Right ventricle myocardium inferior (tissue), 1 donor: ENCODE measurements around the gene PPT2. TPM values are rescaled to one million over a fixed set of nuclear protein-coding genes. Genes with fewer than 3 reads are reported as not detected.
"Not testable (repeated sequence)": the region's sequence is repeated elsewhere in the genome, so short reads cannot be mapped to it uniquely, and the experiment has no call there.

Experiments used
- ATAC-seq: fragments of 200-7000 bp; cut with Tn5 transposase; one replicate; pipeline ENCODE4 v1.9.1; 2020; ENCODE audit warnings: mild to moderate bottlenecking, moderate library complexity
- DNase-seq: peaks from one replicate; pipeline ENCODE4 v3.0.0; 2021; ENCODE audit errors: missing footprints
- intact Hi-C: fragments of 100-400 bp; cut with DNase I; formaldehyde crosslinking; loops from one replicate; pipeline ENCODE4 v1.11.0; 2022
- total RNA-seq: library from RNA; stranded (reverse); fragmentation: NEBNext Ultra II Directional; extraction: Animal tissue kit (Norgen Biotek cat#: 25700); gene quantifications from one replicate; pipeline ENCODE4 v1.2.1, GENCODE V29; 2021
- donor health status: DM: no; HTN: yes; CAD: no; lungs with severe emphysema.

PPT2 gene
- total RNA-seq, 1 donor from 2014 or later = 22.8 TPM

DNA sequence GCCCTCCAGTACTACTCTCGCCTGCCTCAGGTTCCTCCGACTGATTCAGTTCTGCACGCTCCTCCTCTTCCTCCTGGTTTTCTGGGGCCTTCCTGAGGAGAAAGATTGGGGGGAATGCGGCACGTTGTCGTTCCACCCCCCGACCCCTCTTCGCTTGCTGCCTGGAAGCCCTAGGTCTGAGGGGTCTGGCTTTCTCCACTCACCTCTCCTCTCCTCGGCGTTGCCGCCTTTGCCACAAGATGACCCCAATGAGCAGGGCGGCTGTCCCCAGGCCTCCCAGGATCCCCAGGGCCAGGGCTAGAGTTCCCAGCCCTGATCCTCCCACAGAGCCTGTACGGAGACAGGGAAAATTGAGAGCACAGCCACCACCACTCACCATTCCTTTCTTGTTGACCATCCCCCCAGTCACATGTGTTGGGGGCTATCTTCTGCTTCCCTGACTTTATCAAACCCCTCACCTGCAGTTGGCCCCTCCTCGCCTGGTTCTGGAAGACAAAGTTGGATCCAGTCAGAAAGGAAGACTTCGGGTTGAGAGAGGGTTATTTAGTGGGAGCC is 27.3 kb downstream of the PPT2 start:
- no peak for ATAC-seq
- DNase-seq = no peak
- intact Hi-C loops = no loop called here

DNA sequence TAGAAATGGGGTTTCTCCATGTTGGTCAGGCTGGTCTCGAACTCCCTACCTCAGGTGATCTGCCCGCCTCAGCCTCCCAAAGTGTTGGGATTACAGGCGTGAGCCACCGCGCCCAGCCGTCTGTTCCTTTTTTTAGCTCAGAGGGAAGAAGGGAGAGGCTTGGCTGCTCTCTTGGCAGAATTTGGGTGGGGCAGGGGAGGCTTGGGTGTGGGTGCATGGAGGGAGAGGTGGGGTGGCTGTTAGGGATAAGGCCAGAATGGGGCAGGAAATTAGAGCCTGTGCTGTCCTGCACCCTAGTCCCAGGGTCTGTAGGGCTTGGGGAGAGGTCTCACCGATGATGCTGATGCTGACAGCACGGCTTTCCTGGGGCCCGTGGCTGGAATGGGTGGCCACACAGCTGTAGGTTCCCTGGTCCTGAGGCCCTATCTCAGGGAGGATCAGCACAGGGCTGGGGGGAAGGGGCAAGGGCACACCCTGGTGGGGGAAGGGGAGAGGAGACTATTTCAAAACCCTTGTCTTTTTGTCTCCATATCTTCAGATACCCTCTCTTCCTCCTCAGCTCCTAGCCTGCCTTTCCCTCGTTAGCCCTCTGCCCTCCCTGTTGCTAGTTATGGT is 28.1 kb downstream of the PPT2 start:
- intact Hi-C loops = no loop called here
- no peak for ATAC-seq

DNA sequence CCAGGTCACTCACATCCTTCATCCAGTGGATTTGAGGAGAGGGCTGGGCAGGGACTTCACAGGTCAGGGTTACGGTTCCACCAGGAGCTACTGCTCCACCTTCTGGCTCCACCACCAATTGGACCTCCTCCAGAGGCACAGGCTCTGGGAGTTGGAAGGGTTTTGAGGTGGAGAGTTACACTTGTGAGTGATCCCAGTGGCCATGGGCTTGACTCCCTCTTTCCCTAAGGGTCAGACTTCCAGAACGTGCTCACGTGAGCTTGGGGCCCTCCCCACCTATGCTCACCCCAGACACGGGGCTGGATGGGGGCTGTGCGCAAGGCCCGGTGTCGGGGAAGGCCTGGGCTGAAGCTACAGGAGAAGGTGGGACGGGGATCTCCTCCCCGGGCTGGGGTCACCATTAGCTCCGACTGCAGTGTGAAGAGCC is 28.6 kb downstream of the PPT2 start:
- no peak for ATAC-seq
- DNase-seq = no peak
- intact Hi-C loops = no loop called here

More for the DNA sequence above, 28.1 kb downstream of the PPT2 start:
- DNase-seq = no peak

DNA sequence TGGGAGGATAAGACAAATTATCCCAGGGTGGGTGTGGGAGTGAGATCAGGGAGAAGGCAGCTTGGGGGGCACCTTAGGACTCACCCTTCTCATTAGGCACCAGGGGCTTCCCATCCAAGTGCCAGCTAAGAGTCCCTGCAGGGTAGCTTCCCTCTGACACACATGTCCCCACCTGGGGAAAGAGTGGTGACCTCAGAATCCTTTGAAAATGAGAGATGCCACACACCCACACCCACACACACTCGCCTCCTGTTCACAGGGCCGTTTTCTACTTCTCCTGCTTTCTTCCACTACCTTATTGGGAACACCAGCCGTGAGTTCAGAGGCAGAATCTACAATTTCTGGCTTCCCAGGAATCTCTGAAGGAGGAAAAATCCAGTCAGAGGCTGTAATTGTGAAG is 29.1 kb downstream of the PPT2 start:
- DNase-seq (no peak), ATAC-seq (no peak)
- intact Hi-C loops = no loop called here

DNA sequence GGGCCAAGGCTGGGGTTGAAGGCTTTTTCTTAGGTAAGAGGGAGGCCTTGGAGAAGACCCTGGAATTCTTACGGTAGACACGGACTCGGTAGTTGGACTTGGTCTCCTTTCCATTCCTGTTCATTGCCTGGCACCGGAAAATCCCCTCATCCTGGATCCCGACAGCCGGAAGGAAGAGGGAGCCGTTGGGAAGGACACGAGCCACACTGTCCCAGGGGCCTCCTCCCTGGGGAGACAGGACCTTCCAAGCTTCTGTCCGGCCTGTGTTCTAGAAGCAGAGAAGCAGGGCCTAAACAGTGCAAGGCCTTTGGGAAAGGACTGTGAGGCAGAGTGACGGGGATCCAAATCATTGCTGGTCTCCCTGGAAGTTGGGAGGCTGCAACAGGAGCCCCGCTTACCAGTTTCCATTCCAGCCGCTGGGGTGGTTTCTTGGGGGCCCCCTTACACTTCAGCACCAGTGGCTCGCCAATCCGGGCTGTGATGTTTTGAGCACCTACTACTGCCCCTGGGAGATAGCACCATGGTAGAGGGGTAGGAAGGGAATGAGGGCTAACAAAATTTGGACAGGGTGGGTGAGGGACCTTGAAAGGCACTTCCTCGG is 29.6 kb downstream of the PPT2 start:
- intact Hi-C loops = no loop called here
- no peak for ATAC-seq
- no peak for DNase-seq

DNA sequence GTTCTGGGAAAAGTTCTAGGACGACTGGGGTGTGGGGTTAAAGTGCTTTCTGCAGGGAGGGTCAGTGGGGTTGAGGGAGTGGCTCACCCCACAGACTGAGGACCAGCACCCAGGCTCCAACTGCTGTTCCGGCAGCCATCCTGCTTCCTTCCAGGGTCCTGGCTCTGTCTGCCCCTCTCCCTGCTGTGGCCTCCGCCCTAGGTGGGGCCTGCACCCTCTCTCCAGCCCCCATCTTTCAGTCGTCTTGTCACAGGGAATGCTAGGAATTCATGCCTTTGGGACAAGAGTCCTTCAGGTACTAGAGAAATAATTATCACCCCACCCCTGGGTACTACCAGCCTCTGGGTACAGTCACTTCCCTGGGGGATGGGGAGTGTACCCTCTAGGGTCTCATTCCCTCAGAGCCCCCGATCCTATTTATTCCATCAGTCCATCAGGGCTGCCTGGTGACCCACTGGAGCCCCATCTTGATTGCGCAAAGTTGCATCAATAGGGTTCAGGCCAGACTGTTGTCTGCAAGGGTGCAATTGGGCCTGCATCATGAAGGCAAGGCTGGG is 30.2 kb downstream of the PPT2 start, which contains the start of gene AGER:
Gene AGER (minus strand): TSS at position 170 of the 557 bp plus-strand sequence. CDS start 31 bp downstream, at position 139.
- no peak for ATAC-seq
- intact Hi-C loops = no loop called here

DNA sequence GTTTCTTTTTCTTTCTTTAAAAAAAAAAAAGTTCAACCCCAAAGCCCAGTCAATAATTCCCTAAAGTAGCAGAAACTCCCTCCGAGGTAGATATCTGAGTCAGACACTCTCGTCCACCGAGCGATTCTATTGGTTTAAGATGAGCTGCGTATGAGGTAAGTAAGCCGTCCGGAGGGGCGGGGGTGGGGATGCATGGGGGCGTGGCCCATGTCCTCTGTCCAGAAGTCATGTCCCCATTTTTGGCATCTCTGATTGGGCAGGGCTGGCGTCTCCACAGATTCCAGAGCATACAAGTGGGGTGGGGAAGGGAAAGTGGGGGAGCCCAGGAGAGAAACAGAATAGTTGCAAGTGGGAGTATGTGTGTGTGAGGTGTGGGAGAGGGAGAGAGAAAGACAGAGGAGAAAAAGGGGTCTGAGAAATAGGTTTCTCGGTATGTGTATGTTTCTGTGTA is 31.8 kb downstream of the PPT2 start:
- peak; percentile 72 for ATAC-seq
- intact Hi-C loops = not testable (repeated sequence)
- peak; percentile 83 for DNase-seq

More for the DNA sequence above, 30.2 kb downstream of the PPT2 start, which contains the start of gene AGER:
- DNase-seq = no peak

DNA sequence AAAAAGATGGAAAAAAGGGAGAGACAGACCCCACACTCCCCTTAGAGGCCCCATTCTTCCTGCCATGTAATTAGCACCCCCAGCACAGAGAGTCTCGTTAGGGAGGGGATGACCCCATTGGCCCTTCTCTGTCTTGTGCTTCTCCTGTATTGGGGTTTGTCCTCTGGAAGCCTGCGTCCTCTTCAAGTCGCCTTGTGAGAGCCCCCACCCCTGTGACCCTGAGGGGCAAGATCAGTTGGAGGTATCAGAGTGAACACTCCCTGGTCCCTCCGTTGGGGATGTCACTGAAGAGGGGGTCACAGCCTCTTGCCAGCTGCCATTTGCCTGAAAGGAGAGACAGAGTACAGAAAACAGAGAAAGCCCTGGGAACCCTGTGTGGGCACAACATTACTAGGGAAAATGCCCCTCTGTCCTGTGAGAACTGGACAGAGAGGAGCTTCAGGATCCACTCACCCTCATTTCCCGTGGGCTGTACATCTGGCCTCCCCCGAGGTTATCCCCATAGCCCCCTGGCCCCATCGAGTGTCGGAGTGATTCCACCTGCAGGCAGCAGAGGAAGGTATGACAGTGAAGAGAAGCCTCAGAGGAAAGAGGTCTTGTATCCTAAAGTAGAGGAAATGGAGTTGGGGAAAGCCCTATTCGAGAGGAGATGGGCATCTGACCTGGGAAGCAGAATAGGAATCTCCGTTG is 32.4 kb downstream of the PPT2 start:
- DNase-seq, ATAC-seq, intact Hi-C loops: not testable (repeated sequence)

DNA sequence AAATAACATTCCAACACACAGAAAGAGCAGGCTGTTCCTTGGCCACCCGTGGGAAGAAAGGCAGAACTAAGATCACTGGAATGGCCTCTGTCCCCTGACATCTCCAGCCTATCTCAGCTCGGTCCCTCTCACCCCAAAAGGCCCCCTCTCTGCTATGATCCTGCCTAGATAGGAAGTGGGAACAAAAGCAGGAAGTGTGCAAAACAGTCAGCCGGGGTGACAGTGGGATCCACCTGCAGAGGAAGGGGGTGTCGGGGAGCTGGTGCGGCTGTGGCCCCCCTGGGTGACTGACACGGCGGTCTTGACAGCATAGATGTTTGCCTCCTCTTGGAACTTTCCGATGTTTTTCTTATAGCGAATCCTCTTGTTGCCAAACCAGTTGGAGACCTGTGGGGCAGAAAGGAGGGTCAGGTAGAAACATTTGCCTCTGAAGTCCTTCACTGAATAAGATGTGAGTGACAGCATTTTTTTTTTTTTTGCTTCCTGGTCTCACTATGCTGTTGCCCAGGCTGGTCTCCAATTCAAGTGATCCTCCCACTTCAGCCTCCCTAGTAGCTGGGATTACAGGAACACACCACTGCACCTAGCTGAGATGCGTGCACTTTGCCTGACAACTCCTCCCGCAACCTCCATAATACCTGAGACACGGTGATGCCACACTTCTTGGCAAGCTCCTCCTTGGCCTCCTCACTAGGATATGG is 33.2 kb downstream of the PPT2 start:
- ATAC-seq = no peak
- intact Hi-C loops = no loop called here
- no peak for DNase-seq

DNA sequence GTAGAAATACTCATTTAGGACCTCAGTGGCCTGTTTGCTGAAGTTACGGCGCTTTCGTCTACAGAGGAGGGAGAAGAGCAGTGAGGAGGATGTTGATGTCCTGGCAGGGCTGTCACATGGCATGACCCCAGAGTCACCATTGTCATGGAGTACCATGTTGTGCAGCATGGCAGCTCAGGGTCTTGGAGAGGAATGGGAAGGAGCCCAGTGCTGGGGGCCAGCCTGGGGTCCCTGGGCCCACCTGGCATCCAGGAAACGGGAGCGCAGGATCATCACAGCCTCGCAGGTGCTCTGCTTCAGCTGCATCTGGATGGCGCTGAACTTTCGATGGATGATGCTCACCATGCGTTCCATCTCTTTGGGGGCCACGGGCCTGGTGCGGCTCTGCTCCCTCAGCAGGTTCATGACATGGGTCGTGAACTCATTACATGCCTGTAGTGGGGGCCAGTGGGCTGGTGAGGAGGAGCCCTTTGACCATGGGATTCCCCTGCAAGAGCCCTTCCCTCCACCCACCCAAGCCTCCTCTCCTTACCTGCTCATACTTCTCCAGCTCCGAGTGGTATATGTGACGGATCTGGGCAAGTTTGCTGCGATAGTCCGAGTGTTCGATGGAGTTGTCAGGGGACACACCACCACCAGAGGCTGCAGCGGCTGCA is 33.9 kb downstream of the PPT2 start:
- DNase-seq, ATAC-seq, intact Hi-C loops: not testable (repeated sequence)

DNA sequence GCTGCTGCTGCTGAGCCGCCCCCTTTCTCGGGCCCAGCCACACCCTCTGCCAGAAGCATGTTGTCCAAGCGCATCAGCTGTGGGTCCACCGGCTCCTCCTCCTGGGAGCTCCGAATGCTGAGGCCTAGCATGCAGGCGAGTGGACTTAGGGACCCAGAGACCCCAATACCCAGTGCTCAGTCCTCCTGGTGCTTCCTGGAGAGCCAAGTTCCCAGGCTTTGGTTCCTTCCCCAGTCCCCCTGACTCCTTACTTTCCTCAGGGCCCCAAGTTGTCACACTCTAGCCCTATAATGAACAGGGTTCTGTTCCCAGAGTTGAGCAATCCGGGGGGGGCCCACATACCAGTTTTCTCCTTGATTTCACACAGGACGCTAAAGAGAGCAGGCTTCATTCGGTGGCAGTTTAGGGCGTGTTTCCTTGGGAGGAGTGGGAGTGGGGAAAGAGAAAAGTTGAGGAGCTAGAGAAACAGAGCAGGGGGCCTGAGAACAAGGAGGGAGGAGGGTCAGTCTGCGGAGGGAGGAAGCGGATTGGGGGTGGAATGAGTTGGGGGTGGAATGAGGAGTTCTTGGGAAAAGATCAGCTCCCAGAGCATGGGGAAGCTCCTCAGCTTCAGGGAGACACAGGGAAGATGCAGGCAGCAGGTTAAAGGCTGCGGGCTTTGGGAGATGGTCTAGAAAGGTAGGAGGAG is 34.6 kb downstream of the PPT2 start:
- intact Hi-C loops = no loop called here
- no peak for DNase-seq
- no peak for ATAC-seq

DNA sequence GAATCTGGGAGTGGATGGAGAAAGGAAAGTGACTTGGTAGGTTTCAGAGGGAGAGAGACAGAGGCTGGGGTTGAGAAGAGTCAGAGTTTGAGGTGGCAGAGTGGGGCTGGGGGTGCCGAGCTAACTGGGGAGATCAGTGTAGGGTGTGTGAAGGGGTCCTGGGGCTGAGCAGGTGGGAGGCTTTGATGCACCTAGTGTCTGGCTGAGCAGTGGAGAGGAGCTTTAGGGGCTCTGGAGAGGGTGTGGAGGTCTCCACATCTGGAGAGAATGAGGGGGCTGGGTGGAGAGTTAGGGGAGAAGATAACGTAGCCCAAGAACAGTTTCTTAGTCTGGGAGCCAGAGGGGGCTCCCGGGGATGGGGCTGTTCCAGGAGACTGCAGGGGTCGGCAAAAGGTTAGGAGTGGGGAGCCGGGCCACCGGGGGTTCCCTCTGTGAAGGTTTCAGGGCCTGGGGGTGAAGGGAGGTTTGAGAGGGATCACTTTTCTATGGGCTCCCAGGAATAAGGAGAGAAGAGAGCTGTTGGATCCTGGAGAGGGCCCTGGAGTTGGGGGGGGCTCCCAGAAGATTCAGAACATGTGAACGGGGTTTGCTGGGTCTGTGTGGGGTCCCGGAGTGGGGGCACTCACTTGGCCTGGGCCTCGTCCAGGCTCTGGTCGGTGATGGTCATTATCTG is 35.3 kb downstream of the PPT2 start:
- ATAC-seq = no peak
- intact Hi-C loops = no loop called here

DNA sequence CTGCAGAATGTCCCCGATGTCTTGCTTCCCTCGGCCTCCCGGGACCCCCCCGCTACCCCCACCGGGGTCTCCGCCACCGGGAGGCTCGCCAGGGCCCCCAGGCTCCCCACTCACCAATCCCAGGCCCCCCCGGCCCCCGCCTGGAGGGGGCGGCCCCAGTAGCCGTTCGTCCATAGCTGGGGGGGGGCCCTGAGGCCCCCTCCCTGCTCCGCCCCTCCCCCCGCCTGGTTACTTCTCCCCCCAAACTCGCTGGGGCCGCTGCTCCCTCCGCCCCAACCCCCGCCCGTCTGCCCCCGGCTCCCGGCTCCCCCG is 35.8 kb downstream of the PPT2 start:
- DNase-seq (no peak), ATAC-seq (no peak)
- intact Hi-C loops = loop anchor here (10.0 kb wide), 1 partner anchor 1015 kb away; the partner anchor contains the start of genes HSD17B8, RING1, RXRB and SLC39A7

More for the DNA sequence above, 35.3 kb downstream of the PPT2 start:
- DNase-seq = no peak

DNA sequence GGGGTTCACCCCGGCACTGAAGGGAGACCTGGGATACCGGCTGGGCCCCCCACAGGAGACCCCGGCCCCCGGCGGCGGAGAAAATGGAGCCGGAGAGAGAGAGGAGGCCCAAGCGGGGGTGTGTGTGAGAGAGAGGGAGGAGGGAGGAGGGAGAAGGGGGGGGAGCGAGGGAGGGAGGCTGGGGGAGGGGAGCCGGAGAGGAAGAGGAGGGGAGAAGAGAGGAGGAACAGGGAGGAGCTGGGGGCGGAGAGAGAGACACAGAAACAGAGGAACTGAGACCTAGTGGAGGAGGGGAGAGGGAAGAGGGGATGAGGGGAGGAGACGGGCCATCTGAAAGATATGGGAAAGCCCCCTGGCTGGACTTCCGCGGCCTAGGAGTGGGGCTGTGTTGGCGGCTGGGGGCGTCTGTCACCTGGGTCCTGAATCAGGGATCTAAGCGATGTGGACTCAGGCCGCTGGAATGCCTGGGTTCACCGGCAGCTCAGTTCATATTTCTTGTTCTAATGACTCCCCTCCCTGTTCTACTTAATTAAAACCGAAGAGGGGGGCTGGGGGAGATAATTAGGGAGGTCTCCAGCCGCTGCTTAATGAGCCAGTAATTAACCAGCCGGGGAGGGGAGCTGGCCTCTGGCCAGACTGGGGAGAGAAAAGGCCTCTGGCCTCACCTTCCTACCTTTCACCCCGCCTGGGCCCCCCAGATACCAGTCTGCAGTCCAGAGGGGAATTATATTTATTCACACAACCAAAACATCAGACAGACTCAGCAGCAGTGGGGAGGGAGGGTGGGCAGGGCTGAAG is 36.3 kb downstream of the PPT2 start, which contains the start of gene PBX2:
Gene PBX2 (minus strand): TSS at position 149 of the 798 bp plus-strand sequence. CDS start 287 bp downstream, outside the sequence.
- intact Hi-C loops = loop anchor here (10.0 kb wide), 1 partner anchor 1015 kb away; the partner anchor contains the start of genes HSD17B8, RING1, RXRB and SLC39A7
- DNase-seq (peak; percentile 93), ATAC-seq (peak; percentile 84)

DNA sequence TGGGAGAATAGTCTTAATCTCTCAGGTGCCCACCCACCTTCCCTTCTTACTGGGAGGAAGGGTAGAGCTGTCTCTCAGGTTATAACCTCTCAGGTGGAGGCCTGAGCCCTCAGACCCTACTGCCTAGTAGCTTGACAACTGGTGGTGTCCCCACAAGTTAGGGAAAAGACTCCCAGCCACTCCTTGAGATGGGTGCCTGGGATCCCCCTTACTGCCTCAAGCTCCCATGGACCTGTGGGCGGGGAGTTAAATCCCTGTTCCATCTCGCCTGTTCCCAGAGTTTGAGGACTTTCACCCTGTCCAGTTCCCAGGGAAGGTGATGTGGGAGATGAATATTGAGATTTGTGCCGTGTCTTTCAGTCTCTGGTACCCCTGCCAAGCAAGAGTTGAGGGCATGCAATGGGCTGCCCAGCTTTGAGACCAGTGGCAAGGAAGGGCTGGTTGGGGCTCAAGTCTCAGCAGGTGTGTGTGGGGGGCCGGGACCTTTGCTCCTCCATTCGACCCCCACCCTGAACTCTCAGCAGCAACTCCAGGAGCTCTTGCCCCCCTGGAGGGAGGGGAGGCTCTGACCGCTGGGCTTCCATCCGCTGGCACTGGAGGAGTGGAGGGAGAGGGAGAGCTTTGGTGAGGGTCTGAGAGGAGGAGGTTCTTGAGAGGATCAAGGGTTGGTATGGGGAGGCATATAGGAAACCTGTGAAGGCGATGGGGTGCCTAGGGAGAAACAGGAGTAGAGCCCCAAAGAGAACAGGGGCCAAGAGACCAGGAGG is 37.2 kb downstream of the PPT2 start:
- DNase-seq (no peak), ATAC-seq (no peak)
- intact Hi-C loops = loop anchor here (10.0 kb wide), 1 partner anchor 1014 kb away; the partner anchor contains the start of genes HSD17B8, RING1, RXRB and SLC39A7
